Measurements from ENCODE around the gene CUL2.

- no peak for TF ChIP-seq CTCF (conservative IDR thresholded peaks at IDR 0.05; ENCODE audit: low read depth, low read length)
- no peak for TF ChIP-seq RCOR1 (IDR thresholded peaks at IDR 0.05; ENCODE audit: insufficient replicate concordance, low read length)
- no peak; the same call in 1 of the 2 replicates for TF ChIP-seq POLR2A (IDR thresholded peaks at IDR 0.05; ENCODE audit: low read depth, low read length)
- TF ChIP-seq MAZ (IDR thresholded peaks at IDR 0.05; ENCODE audit: borderline replicate concordance, low read depth, low read length) = 0 out of 2 replicates have a peak, but pooled peaks have one; percentile 15
- no peak for TF ChIP-seq BHLHE40 (IDR thresholded peaks at IDR 0.05; ENCODE audit: low read depth, low read length)
- no peak for TF ChIP-seq RFX5 (IDR thresholded peaks at IDR 0.05; ENCODE audit: low read depth, low read length)
- TF ChIP-seq, protein P1, sequence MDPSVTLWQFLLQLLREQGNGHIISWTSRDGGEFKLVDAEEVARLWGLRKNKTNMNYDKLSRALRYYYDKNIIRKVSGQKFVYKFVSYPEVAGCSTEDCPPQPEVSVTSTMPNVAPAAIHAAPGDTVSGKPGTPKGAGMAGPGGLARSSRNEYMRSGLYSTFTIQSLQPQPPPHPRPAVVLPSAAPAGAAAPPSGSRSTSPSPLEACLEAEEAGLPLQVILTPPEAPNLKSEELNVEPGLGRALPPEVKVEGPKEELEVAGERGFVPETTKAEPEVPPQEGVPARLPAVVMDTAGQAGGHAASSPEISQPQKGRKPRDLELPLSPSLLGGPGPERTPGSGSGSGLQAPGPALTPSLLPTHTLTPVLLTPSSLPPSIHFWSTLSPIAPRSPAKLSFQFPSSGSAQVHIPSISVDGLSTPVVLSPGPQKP (IDR thresholded peaks at IDR 0.05; ENCODE audit: borderline replicate concordance, low read depth, low read length) = no peak
- no peak for TF ChIP-seq SMC3 (IDR thresholded peaks at IDR 0.05; ENCODE audit: low read depth, low read length)
- TF ChIP-seq RAD21 (IDR thresholded peaks at IDR 0.05; ENCODE audit: low read length) = no peak
- TF ChIP-seq CEBPB (IDR thresholded peaks at IDR 0.05; ENCODE audit: low read depth, low read length) = no peak
- no peak; the same call in 1 of the 2 replicates for TF ChIP-seq MXI1 (IDR thresholded peaks at IDR 0.05; ENCODE audit: borderline replicate concordance, low read depth, low read length)
Observed at GRCh38 chr10:35127289-35127891, 37.2 kb upstream of the CUL2 start.

Data from IMR-90 (cell line).